PC-3 (cell line): ENCODE data around the gene ZFHX3.

Source experiments
- CTCF ChIP-seq: fragments of 300-600 bp; sonication (generic); conservative IDR thresholded peaks from 2 replicates; pipeline ENCODE4 v1.5.1; 2017; ENCODE audit warnings: antibody characterized with exemption, low read depth, mild to moderate bottlenecking, low read length
- EZH2phosphoT487 ChIP-seq: fragments of 300-600 bp; sonication (generic); IDR thresholded peaks from 2 replicates; pipeline ENCODE4 v1.6.1; 2018; ENCODE audit warnings: mild to moderate bottlenecking, antibody characterized with exemption, low read length, borderline replicate concordance

GRCh38 chr16:73023320-73023719, 24.6 kb downstream of the ZFHX3 start:
- TF ChIP-seq CTCF (no peak), EZH2phosphoT487 (no peak)
